ENCODE measurements around the gene KCTD6.

The KCTD6 gene

GRCh38 chr3:58464866-58465265, 27.0 kb upstream of the KCTD6 start:
- no peak for DNase-seq (ENCODE audit: extremely low read depth, low read depth)
- no peak overlapping the region for H3K4me3 ChIP-seq (replicated peaks; ENCODE audit: low read depth, low read length)

GRCh38 chr3:58466899-58467563, 24.9 kb upstream of the KCTD6 start:
- no peak for TF ChIP-seq CTCF (IDR thresholded peaks at IDR 0.05; ENCODE audit: low read depth, low read length, missing control alignments)
- no peak overlapping the region for H3K4me3 ChIP-seq (replicated peaks; ENCODE audit: low read depth, low read length)
- DNase-seq (ENCODE audit: extremely low read depth, low read depth), result no peak

More at GRCh38 chr3:58464866-58465265, 27.0 kb upstream of the KCTD6 start:
- TF ChIP-seq CTCF (IDR thresholded peaks at IDR 0.05; ENCODE audit: low read depth, low read length, missing control alignments), result no peak

- no peak overlapping the region for H3K4me3 ChIP-seq (replicated peaks; ENCODE audit: low read depth, low read length)
- no peak for TF ChIP-seq CTCF (IDR thresholded peaks at IDR 0.05; ENCODE audit: low read depth, low read length, missing control alignments)
- no peak for DNase-seq (ENCODE audit: extremely low read depth, low read depth)
Observed at GRCh38 chr3:58469096-58469495, 22.8 kb upstream of the KCTD6 start.

- no peak overlapping the region for H3K4me3 ChIP-seq (replicated peaks; ENCODE audit: low read depth, low read length)
- DNase-seq (ENCODE audit: extremely low read depth, low read depth), result no peak
- TF ChIP-seq CTCF (IDR thresholded peaks at IDR 0.05; ENCODE audit: low read depth, low read length, missing control alignments), result no peak
Observed at GRCh38 chr3:58470363-58471024, 21.4 kb upstream of the KCTD6 start.

GRCh38 chr3:58471025-58471887, 20.6 kb upstream of the KCTD6 start:
- peak; percentile 79 for DNase-seq (ENCODE audit: extremely low read depth, low read depth)
- H3K4me3 ChIP-seq (replicated peaks; ENCODE audit: low read depth, low read length), result no peak overlapping the region
- no peak for TF ChIP-seq CTCF (IDR thresholded peaks at IDR 0.05; ENCODE audit: low read depth, low read length, missing control alignments)

- H3K4me3 ChIP-seq (replicated peaks; ENCODE audit: low read depth, low read length), result no peak overlapping the region
- no peak for TF ChIP-seq CTCF (IDR thresholded peaks at IDR 0.05; ENCODE audit: low read depth, low read length, missing control alignments)
- no peak for DNase-seq (ENCODE audit: extremely low read depth, low read depth)
Observed at GRCh38 chr3:58473275-58473674, 18.6 kb upstream of the KCTD6 start.

Measured in HFF-Myc (cell line).